HG03196 (cell line): Measurements from ENCODE around the gene TMEM217.
"Not testable (repeated sequence)": the region's sequence is repeated elsewhere in the genome, so short reads cannot be mapped to it uniquely, and the experiment has no call there.

Experiments
- ATAC-seq: cut with Tn5 transposase; IDR thresholded peaks from one replicate; pipeline ENCODE4 v1.9.1; 2021; ENCODE audit not compliant: unreplicated experiment

The TMEM217 gene

GRCh38 chr6:37257634-37258404 is at the start of gene TMEM217, which contains the start of gene TBC1D22B:
Gene TMEM217 (minus strand): TSS chr6:37258144. CDS start chr6:37219030, 39,114 bp downstream.
Gene TBC1D22B (plus strand): TSS chr6:37257772. CDS start chr6:37257918, 146 bp downstream.
- ATAC-seq, result peak; percentile 92

DNA sequence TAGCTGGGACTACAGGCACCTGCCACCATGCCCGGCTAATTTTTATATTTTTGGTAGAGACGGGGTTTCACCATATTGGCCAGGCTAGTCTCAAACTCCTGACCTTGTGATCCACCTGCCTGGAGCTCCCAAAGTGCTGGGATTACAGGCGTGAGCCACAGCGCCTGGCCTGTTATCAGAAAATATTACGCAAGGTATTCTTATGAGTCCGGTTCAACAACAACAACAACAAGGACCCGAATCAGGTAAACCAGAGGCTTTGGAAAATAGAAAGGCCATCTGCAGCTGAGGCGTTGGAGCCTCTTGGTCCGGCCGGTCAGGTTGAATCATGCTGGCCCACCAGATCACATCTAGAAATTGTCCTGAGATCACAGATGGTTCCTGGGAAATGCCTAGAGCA is 49.5 kb upstream of the TMEM217 start:
- ATAC-seq, result not testable (repeated sequence)

DNA sequence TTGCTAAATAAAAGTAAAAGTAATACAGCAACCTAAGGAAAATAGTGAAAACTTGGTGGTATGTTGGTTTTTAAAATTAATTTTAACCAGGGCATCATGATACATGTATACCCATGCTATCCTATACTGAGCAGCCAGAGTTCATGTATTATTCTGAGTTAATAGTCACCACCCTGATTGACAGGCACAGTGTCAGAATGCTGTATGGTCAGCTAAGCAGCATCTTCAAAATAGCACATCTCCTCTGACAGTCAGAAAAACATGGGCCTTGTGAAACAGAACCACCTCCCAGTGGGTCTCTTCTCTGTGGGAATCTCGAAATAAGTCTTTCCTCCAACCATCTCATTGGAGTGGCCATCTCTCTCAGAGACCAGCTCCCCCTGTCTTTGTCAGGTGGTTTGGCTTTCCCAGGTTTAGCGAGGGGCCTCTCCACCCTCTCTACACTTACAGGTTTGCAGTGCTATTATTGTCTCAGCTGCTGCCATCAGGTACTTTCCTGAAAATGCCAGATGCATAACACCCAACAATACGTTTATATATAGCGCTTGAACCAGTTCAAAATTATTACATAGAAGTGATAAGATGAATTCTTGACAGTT is 48.8 kb upstream of the TMEM217 start:
- no peak for ATAC-seq

DNA sequence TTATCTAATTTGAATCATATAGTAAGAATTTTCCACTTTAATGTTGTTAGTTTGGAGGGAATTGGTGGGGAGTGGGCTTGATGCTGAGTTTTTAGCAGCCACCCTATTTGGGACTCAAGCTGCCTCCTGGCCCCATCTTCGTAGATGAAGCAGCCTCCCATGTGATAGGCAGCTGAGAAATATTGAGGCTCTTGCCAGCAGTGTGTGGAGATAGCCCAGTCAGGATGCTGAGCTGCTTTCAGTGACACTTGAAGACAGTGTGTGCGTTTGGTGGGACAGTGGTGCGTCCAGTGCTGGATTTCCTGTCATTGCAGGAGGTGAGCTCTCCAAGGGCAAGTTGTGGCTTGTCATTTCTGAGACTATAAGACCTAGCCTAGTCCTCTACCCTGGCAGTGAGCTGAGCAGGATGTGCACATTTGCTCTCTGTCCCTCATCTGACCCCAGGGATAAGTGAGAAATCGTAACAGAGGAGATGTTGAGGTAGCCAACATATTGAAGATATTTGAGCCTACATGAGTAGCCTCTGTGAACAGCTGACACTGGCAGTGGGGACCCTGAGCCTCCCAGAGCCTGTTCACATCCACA is 48.0 kb upstream of the TMEM217 start:
- ATAC-seq, result no peak

GRCh38 chr6:37304766-37305165 is 46.8 kb upstream of the TMEM217 start:
- ATAC-seq, result no peak

DNA sequence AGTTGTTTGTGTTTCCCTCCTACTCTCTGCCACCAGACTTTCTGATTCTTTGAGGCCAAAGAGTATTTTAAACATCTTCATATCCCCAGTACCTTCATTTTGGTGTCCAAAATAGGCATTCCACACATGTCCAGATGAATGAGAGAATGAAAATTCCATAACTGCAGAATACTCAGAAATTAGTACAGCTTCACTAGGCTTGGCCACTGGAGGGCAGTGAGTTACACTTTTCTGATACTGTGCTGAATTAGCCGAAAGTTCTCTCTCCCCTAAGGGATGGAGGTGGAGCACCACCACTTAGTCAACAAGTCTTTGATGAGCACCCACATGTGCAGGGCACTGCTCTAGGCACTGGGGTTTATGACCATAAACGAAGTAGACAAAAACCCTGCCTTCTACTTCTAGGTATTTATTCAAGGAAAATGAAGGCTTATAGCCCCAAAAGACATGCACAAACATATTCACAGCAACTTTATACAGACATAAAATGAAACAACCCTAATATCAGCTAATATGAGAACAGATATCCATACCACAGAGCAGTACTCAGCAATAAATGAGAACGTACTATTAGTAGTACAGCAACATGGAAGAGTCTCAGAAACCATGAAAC is 46.1 kb upstream of the TMEM217 start:
- ATAC-seq, result no peak

GRCh38 chr6:37303091-37303660 is 45.2 kb upstream of the TMEM217 start:
- no peak for ATAC-seq

DNA sequence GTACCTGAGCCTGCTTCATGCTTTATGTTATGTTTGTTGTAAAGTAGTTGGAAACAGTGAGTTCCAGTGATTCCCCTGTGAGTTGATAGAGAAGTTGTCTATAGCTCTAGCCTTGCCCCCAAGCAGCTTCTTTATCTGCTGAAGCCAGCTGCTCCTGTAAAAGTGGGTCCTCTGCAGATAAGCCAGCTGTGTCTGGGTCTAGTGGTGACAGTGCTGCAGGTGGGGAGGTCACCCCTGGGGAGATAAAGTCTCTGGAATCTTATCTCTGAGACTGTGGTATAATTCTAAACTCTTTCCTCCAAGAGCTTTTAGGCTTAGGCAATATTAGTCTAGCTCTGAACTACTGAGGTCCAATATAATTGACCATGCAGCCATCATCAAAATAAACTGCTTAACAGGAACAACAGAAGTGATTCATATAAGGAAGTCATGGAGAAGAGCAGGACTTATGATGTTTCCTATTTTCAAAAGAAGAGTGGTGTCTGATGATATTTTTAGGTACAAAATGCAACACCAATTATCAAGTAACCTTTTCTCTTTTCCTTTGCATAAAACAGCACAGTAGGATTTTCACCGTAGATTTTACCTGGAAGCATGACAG is 44.2 kb upstream of the TMEM217 start:
- ATAC-seq, result no peak

DNA sequence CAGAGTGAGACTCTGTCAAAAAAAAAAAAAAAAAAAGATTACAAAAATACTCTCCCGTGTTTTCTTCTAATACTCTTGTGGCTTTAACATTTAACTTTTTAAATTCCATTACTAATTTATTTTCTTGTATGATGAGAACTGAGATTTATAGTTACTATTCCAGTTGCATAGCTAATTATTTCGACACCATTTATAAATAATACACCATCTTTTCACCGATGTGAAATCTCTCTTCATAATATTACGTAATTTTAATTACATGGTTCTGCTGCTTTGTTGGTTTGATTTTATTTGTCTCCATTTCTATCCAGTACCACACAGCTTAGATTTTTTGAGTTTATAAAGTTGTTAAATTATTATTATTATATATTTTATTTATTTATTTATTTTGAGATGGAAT is 42.0 kb upstream of the TMEM217 start:
- ATAC-seq, result no peak

DNA sequence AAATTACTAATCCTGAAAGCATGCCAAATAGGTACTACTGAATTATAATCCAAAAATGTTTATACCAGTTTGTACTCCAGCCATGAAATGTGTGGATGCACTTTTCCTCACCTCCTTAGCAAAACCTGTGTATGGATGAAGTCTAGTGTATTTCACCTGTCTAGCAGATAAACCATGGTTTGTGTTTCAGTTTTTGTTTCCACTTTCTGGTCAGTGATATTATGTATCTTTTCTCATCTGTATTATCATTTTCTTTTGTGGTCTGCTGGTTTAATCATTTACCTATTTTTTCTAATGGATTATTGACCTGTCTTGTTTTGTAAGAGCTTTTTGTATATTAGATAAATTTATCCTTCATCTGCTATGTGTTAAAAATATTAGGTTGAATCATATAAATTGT is 41.0 kb upstream of the TMEM217 start:
- peak; percentile 66 for ATAC-seq

DNA sequence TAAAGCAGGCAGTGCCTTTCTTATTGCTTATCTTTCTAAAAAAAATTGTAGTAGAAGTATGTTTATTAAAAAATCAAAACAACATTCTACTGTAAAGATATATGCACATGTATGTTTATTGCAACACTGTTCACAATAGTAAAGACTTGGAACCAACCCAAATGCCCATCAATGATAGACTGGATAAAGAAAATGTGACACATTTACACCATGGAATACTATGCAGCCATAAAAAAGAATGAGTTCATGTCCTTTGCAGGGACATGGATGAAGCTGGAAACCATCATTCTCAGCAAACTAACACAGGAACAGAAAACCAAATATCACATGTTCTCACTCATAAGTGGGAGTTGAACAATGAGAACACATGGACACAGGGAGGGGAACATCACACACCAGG is 39.7 kb upstream of the TMEM217 start:
- ATAC-seq, result not testable (repeated sequence)

DNA sequence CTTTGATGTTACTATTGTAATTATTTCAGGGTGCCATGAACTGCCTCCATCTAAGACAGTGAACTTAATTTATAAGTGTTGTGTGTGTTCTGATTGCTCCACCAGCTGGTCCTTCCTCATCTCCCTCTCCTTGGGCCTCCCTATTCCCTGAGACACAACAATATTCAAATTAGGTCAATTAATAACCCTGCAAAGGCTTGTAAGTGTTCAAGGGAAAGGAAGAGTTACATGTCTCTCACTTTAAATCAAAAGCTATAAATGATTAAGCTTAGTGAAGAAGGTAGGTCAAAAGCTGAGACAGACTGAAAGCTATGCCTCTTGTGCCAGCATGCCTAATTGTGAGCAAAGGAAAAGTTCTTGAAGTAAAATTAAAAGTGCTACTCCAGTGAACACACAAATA is 35.5 kb upstream of the TMEM217 start:
- no peak for ATAC-seq

- ATAC-seq, result no peak
Measured at GRCh38 chr6:37289931-37290330, 32.0 kb upstream of the TMEM217 start.

DNA sequence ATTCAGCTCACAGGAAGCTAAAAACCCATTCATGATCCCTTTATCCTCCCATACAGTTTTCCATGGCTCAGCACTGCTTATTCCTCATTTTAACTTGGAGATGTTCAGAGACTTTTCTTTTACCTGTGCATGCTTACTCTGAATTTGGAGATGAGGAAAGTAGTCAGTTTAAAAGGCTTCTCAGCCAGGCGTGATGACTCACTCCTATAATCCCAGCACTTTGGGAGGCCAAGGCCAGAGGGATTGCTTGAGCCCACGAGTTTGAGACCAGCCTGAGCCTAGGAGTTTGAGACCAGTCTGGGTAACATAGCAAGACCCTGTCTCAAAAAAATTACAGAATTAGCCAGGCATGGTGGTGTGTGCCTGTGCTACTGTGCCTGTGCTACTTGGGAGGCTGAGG is 30.3 kb upstream of the TMEM217 start:
- ATAC-seq, result no peak

- no peak for ATAC-seq
Measured at GRCh38 chr6:37287519-37288157, 29.7 kb upstream of the TMEM217 start.

GRCh38 chr6:37285861-37286311 is 27.9 kb upstream of the TMEM217 start:
- peak; percentile 44 for ATAC-seq

- no peak for ATAC-seq
Measured at GRCh38 chr6:37284781-37285180, 26.8 kb upstream of the TMEM217 start.

DNA sequence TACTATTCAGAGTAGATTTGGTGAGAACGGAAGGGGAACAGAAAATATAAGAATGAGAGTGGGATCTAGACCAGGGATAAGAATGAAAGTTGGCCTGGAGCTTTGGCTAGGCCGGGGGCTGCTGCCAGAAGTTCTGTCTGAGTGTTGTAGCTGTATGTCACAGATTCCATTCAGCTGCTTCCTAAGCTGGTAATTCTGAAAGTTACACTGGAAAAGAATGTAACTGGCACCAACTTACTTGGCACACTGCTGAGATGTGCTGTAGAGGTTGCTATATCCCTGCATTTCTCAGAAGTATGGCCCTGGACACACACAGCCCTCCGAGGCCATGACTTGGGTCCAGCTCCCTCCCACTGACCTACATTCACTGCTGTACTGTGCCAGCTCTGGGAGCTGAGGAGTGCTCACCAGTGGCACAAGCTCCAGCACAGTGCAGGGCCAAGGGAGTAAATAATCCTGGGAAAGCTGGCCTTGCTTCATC is 25.8 kb upstream of the TMEM217 start:
- ATAC-seq, result no peak

- no peak for ATAC-seq
Measured at GRCh38 chr6:37283268-37283667, 25.3 kb upstream of the TMEM217 start.

GRCh38 chr6:37282371-37282770 is 24.4 kb upstream of the TMEM217 start:
- no peak for ATAC-seq
